Naive thymus-derived CD4-positive, alpha-beta T cell (primary cell): ENCODE data around the gene TRMT2A. TPM values are rescaled to one million over a fixed set of nuclear protein-coding genes. Genes with fewer than 3 reads are reported as not detected.
"Not testable (repeated sequence)": the region's sequence is repeated elsewhere in the genome, so short reads cannot be mapped to it uniquely, and the experiment has no call there.

ENCODE experiments used
- ATAC-seq: fragments of 150-1000 bp; cut with Tn5 transposase; 2 replicates; pipeline ENCODE4 v1.10.0; 2021; ENCODE audit warnings: mild to moderate bottlenecking, moderate library complexity
- CTCF ChIA-PET: fragments of 350-600 bp; sonication (Branson Sonifier 250); formaldehyde crosslinking; loops from one replicate; lab custom pipeline; 2021; ENCODE audit warnings: antibody characterized with exemption; lab: Charles Lee
- POLR2A ChIA-PET: fragments of 350-600 bp; sonication (Branson Sonifier 250); formaldehyde crosslinking; loops from one replicate; lab custom pipeline; 2021; ENCODE audit warnings: antibody characterized with exemption, inconsistent platforms; lab: Charles Lee
- DNase-seq, 9 donors: peaks; one replicate each; pipeline versions ENCODE4 v3.0.0 to v3.0.0-alpha.2; 2020 to 2022; ENCODE audit warnings: mixed read lengths in 1 of 9
- H3K27ac ChIP-seq: one replicate; pipeline ENCODE4 v1.7.0; 2013; ENCODE audit warnings: mild to moderate bottlenecking, low read depth, low read length, moderate library complexity
- H3K27me3 ChIP-seq, 2 donors: one replicate each; pipeline ENCODE4 v1.7.0; 2013; ENCODE audit warnings: low read length in 2 of 2, mild to moderate bottlenecking in 2 of 2, moderate library complexity in 2 of 2; ENCODE audit not compliant: control insufficient read depth in 2 of 2, insufficient read depth in 2 of 2
- H3K36me3 ChIP-seq, 3 experiments: 1 replicate in 2 of 3; 2 replicates in 1 of 3; pipeline ENCODE4 v1.7.0; 2013; ENCODE audit warnings: low read length in 3 of 3, mild to moderate bottlenecking in 3 of 3, moderate library complexity in 1 of 3; ENCODE audit not compliant: insufficient read depth in 3 of 3, control insufficient read depth in 2 of 3
- H3K4me1 ChIP-seq, 2 donors: one replicate each; pipeline ENCODE4 v1.7.0; 2013; ENCODE audit warnings: low read length in 2 of 2, mild to moderate bottlenecking in 2 of 2, moderate library complexity in 1 of 2; ENCODE audit not compliant: control insufficient read depth in 2 of 2, insufficient read depth in 2 of 2
- H3K4me3 ChIP-seq: 2 replicates; pipeline ENCODE4 v1.7.0; 2013; ENCODE audit warnings: mild to moderate bottlenecking, low read length
- H3K9me3 ChIP-seq, 3 experiments: 1 replicate in 2 of 3; 2 replicates in 1 of 3; pipeline ENCODE4 v1.7.0; 2013; ENCODE audit warnings: low read length in 3 of 3; ENCODE audit not compliant: control insufficient read depth in 2 of 3
- H3K27ac Mint-ChIP-seq, 9 donors: one replicate each; pipeline ENCODE4 v1.8.0; 2020 to 2022; ENCODE audit warnings: mixed read lengths in 9 of 9, mild to moderate bottlenecking in 8 of 9, moderate library complexity in 5 of 9, inconsistent platforms in 2 of 9
- H3K27me3 Mint-ChIP-seq, 5 donors: one replicate each; pipeline ENCODE4 v1.8.0; 2021 to 2022; ENCODE audit warnings: mixed read lengths in 5 of 5, mild to moderate bottlenecking in 1 of 5
- H3K36me3 Mint-ChIP-seq, 5 donors: one replicate each; pipeline ENCODE4 v1.8.0; 2020 to 2022; ENCODE audit warnings: mixed read lengths in 5 of 5, mild to moderate bottlenecking in 3 of 5, inconsistent platforms in 1 of 5
- H3K4me1 Mint-ChIP-seq, 7 donors: one replicate each; pipeline ENCODE4 v1.8.0; 2020 to 2022; ENCODE audit warnings: mixed read lengths in 7 of 7, mild to moderate bottlenecking in 3 of 7, inconsistent platforms in 1 of 7
- H3K4me3 Mint-ChIP-seq, 10 donors: one replicate each; pipeline ENCODE4 v1.8.0; 2020 to 2022; ENCODE audit warnings: mild to moderate bottlenecking in 10 of 10, mixed read lengths in 10 of 10, moderate library complexity in 6 of 10, inconsistent platforms in 2 of 10
- H3K9me3 Mint-ChIP-seq, 11 donors: one replicate each; pipeline ENCODE4 v1.8.0; 2020 to 2022; ENCODE audit warnings: mixed read lengths in 11 of 11, mild to moderate bottlenecking in 4 of 11, inconsistent platforms in 1 of 11, moderate library complexity in 1 of 11
- intact Hi-C, 2 donors: fragments of 100-400 bp; cut with micrococcal nuclease; formaldehyde crosslinking; loops; one replicate each; pipeline ENCODE4 v1.15.1; 2023
- polyA plus RNA-seq, 2 donors: library from polyadenylated mRNA; unstranded; fragments of 300-500 nt; fragmentation: Illumina TruSeq; gene quantifications; one replicate each; pipeline ENCODE4 v1.2.3, GENCODE V29; 2021
- total RNA-seq, 6 experiments: library from RNA in 5 of 6; stranded (reverse) in 5 of 6; gene quantifications; 1 replicate in 5 of 6; 2 replicates in 1 of 6; pipeline ENCODE4 v1.2.3 and lab custom pipeline; 2021 to 2026

TRMT2A gene
- total and polyA plus RNA-seq, 7 experiments from 2014 or later, result 30.0 to 134 (median 94.7) TPM

DNA sequence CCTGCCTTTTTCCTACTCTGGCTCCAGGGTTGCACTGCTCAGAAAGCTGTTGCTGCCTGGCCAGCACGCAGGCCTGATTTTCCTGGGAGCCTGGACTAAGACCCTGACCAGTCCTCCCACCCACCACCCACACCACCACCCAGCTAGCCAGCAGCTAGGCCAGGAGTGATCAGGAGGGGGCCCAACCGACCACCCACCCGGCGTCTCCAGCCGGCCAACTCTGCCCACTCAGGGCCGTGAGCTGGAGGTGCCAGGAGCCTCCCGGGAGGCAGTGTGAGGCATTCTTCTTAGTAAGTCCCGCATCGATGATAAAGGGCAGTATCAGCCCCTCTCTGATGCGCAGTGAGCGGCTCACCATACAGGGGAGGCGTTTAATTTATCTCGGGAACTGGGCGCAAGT lies 42.5 kb upstream of the TRMT2A start:
- H3K4me1 Mint-ChIP-seq, H3K27me3 Mint-ChIP-seq, H3K9me3 ChIP-seq, H3K27ac ChIP-seq, H3K27me3 ChIP-seq, DNase-seq, POLR2A ChIA-PET, H3K9me3 Mint-ChIP-seq, H3K27ac Mint-ChIP-seq, H3K4me3 Mint-ChIP-seq, H3K36me3 ChIP-seq, H3K4me3 ChIP-seq, H3K4me1 ChIP-seq, ATAC-seq, H3K36me3 Mint-ChIP-seq: not testable (repeated sequence)
- CTCF ChIA-PET, result interaction anchor here (0.7 kb wide), 1 partner anchor 124 kb away, joined by 3 read pairs; no protein-coding TSS in a partner anchor
- intact Hi-C loops, result loop anchor here in 1 of 2 donors (5.0 kb wide), 1 partner anchor 298 kb away; no protein-coding TSS in a partner anchor

DNA sequence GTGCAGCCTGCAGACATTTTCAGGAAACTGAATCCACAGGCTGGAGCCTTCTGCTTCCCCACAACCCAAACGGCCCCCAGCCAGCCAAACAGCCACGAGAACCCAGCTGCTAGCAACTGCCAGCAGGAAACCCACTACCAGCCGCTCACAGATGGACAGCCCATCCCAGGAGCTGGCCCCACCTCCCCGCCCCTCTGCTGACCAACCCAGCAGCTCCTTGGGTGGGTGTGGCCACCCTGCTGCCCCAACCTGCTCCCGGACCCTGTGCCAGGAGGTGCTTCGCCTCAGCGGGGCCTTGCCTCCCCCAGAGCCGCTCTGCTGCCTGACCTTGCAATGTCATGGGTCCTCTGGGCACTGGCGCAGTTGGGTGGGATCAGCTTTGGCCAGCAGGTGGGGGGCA lies 42.0 kb upstream of the TRMT2A start:
- Histone ChIP-seq H3K36me3 (no peaks in the 10 kb centered on the region), H3K4me3 (no peak overlapping the region), H3K4me1 (no peaks in the 10 kb centered on the region), H3K9me3 (peaks cover 0 to 6% (median 0%) of the 10 kb centered on the region in 3 experiments), H3K27me3 (no peaks in the 10 kb centered on the region), H3K27ac (no peak overlapping the region)
- no peaks in the 10 kb centered on the region for H3K36me3 Mint-ChIP-seq
- peaks cover 0 to 7% (median 0%) of the 10 kb centered on the region in 5 donors for H3K27me3 Mint-ChIP-seq
- no peak overlapping the region for H3K27ac Mint-ChIP-seq
- peaks cover 0 to 1% (median 0%) of the 10 kb centered on the region in 11 donors for H3K9me3 Mint-ChIP-seq
- H3K4me1 Mint-ChIP-seq, result peaks cover 0 to 4% (median 0%) of the 10 kb centered on the region in 7 donors
- ChIA-PET CTCF (interaction anchor here (0.7 kb wide), 1 partner anchor 125 kb away, joined by 3 read pairs; no protein-coding TSS in a partner anchor), POLR2A (no interaction called here)
- no peak for DNase-seq
- intact Hi-C loops, result loop anchor here in 1 of 2 donors (5.0 kb wide), 1 partner anchor 298 kb away; no protein-coding TSS in a partner anchor
- no peak for ATAC-seq
- no peak overlapping the region for H3K4me3 Mint-ChIP-seq

DNA sequence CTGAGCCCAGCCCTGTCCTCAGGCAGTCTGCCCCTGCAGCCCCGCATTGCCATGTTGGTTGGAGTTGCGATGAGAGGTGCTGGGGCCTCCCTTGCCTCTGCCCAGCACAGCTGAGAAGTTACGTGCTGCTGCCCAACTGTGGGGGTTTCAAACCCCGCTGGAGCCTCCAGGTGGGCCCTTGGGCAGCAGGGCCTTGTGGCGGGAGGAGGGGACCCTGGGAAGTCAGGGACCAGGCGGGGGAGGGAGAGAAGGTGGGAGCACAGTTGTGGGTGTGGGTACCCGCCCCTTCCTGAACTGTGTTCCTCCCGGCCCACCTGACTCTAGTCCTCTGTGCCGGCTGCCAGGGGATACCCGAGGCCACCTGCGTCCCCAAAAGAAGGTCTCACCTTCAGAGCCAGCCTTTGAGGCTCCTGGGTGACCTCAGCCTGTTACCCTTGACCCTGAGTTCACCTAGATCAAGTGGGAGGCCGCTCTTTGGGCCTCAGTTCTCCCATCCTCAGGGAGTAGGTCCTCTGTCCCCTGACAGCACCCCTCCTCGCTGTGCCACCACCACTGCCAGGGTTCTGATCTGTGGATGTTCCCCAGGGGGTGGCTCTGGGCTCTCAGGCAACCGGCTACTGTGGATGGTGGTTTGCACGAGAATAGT lies 41.5 kb upstream of the TRMT2A start:
- no peaks in the 10 kb centered on the region for H3K9me3 Mint-ChIP-seq
- CTCF ChIA-PET, result no interaction called here

DNA sequence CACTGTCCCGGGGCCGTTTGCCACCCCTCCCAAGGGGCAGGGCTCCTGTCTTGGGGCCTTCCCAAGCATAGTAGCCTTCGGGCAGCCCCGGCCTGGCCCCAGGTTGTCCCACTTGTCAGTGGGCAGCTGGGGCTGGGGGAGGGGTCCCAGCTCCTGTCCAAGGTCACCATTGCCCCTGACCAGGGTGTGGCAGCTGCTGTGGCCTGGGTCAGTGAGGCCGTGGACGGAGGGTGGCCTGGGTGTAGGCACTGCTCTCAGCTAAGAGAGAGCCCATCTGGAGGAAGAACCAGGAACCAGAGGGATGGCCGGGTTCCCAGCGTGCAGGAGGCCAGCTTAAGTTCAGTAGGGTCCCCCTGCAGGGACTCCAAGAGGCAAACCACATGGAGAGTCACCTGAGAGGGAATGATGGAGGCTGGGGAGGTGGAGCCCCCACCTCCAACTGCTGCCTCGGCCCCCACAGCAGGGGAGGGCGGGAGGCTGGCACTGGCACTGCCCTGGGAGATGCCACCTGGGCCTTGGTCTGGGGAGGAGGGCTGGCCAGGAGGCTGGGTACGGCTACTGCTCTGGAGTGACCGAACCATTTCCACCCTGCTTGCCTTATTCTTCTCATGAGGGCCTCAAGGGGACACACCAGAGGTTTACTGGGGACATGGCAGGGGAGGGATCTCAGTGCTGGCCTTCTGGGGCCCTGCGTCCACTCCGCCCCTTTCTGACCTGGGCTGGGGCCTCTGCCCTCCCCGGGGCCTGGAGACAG lies 40.6 kb upstream of the TRMT2A start:
- ATAC-seq, result no peak
- no peaks in the 10 kb centered on the region for H3K36me3 Mint-ChIP-seq
- intact Hi-C loops, result loop anchor here (1.0 to 5.0 kb wide), 6 partner anchors 81 to 300 kb away; partner anchors contain the start of gene RTN4R (in 2 of the 2)
- H3K27me3 ChIP-seq, result no peaks in the 10 kb centered on the region
- DNase-seq, result no peak
- ChIA-PET CTCF (interaction anchor here (0.9 to 1.8 kb wide), 10 partner anchors 29 to 585 kb away, joined by 3 to 7 read pairs (median 4); no protein-coding TSS in a partner anchor), POLR2A (interaction anchor here (0.6 to 1.0 kb wide), 2 partner anchors 47 to 141 kb away, joined by 3 to 4 read pairs; no protein-coding TSS in a partner anchor)
- no peak overlapping the region for H3K4me3 ChIP-seq
- H3K27ac Mint-ChIP-seq, result no peak overlapping the region
- no peak overlapping the region for H3K4me3 Mint-ChIP-seq
- no peaks in the 10 kb centered on the region for H3K4me1 ChIP-seq
- no peak overlapping the region for H3K27ac ChIP-seq
- H3K36me3 ChIP-seq, result no peaks in the 10 kb centered on the region
- H3K4me1 Mint-ChIP-seq, result peaks cover 0 to 4% (median 0%) of the 10 kb centered on the region in 7 donors
- peaks cover 0 to 6% (median 0%) of the 10 kb centered on the region in 3 experiments for H3K9me3 ChIP-seq
- H3K27me3 Mint-ChIP-seq, result peaks cover 0 to 7% (median 0%) of the 10 kb centered on the region in 5 donors
- H3K9me3 Mint-ChIP-seq, result no peaks in the 10 kb centered on the region

More for the DNA sequence above, 41.5 kb upstream of the TRMT2A start:
- intact Hi-C loops, result loop anchor here in 1 of 2 donors (5.0 kb wide), 1 partner anchor 299 kb away; no protein-coding TSS in a partner anchor
- DNase-seq (no peak), ATAC-seq (no peak)
- peaks cover 0 to 7% (median 0%) of the 10 kb centered on the region in 5 donors for H3K27me3 Mint-ChIP-seq
- Histone ChIP-seq H3K36me3 (no peaks in the 10 kb centered on the region), H3K9me3 (peaks cover 0 to 6% (median 0%) of the 10 kb centered on the region in 3 experiments), H3K4me1 (no peaks in the 10 kb centered on the region), H3K4me3 (no peak overlapping the region), H3K27ac (no peak overlapping the region), H3K27me3 (no peaks in the 10 kb centered on the region)
- H3K27ac Mint-ChIP-seq, result no peak overlapping the region
- H3K36me3 Mint-ChIP-seq, result no peaks in the 10 kb centered on the region
- POLR2A ChIA-PET, result no interaction called here
- H3K4me3 Mint-ChIP-seq, result no peak overlapping the region
- H3K4me1 Mint-ChIP-seq, result peaks cover 0 to 4% (median 0%) of the 10 kb centered on the region in 7 donors

DNA sequence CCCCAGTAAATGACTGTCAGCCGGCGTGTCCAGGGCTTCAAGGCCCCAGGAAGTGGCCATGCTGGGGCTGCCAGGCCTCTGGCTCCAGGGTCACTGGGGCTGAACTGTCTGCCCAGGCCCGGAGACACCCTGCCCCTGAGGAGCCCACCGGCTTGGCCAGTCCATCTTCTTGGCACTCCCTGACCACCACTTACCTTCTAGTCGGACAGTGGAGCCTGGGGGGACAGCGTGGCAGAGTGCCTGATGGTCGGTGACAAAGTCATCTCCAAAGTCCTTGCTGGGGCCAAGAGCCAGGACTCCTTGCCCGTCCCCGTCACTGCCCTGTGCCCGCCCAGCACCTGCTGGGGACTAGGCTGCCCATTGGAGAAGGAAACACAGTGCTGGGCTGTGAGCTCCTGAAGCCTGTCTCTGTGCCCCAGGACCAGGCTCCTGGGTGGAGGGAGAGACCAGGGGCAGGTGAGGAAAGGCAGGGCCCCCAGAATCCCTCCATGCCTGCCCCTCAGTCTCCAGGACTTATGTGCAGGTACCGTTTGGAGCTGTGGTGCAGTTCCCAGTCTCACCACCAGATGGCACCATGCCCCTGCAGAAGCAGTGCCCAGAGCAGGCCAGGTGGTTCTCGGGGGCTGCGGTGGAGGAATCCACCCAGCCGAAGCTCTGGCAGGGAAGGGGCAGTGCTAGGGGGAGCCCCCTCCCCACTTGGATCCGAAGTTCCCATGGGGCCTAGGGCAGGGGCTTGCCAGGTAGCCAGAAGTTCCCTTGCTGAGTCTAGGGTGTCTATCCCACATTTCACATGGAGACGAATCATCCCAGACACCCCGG lies 39.8 kb upstream of the TRMT2A start:
- ChIA-PET POLR2A (interaction anchor here (1.0 kb wide), 1 partner anchor 48 kb away, joined by 3 read pairs; no protein-coding TSS in a partner anchor), CTCF (interaction anchor here (0.9 to 1.8 kb wide), 11 partner anchors 28 to 586 kb away, joined by 3 to 7 read pairs (median 4); no protein-coding TSS in a partner anchor)
- Histone ChIP-seq H3K4me1 (no peaks in the 10 kb centered on the region), H3K27me3 (no peaks in the 10 kb centered on the region), H3K9me3 (peaks cover 0 to 3% (median 0%) of the 10 kb centered on the region in 3 experiments), H3K4me3 (no peak overlapping the region), H3K36me3 (no peaks in the 10 kb centered on the region), H3K27ac (no peak overlapping the region)
- Mint-ChIP-seq H3K27ac (no peak overlapping the region), H3K9me3 (no peaks in the 10 kb centered on the region), H3K27me3 (peaks cover 0 to 7% (median 0%) of the 10 kb centered on the region in 5 donors), H3K4me1 (peaks cover 0 to 4% (median 0%) of the 10 kb centered on the region in 7 donors), H3K36me3 (no peaks in the 10 kb centered on the region), H3K4me3 (no peak overlapping the region)
- ATAC-seq (peak; percentile 89), DNase-seq (peak; percentile 70 to 92 (median 80))
- intact Hi-C loops, result loop anchor here (1.0 to 5.0 kb wide), 6 partner anchors 81 to 300 kb away; partner anchors contain the start of gene RTN4R (in 2 of the 2)

DNA sequence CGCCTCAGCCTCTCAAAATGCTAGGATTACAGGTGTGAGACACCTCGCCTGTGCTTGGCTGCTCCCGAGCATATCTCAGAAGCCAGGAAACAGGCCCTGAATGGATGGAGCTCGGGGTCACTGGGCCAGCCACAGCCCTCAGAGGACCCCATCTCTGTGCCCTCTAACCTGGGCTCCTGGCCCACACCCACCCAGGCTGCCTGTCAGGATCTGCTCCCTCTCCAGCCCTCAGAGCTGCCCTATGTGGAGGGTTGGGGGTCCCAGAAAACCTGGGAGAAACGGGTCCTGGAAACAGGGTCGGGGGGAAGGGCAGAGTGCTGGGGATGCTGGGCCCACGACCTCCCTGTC lies 39.0 kb upstream of the TRMT2A start:
- H3K27ac Mint-ChIP-seq, result no peak overlapping the region
- ATAC-seq (no peak), DNase-seq (no peak)
- Histone ChIP-seq H3K4me3 (no peak overlapping the region), H3K9me3 (no peaks in the 10 kb centered on the region), H3K36me3 (no peaks in the 10 kb centered on the region), H3K27ac (no peak overlapping the region), H3K4me1 (no peaks in the 10 kb centered on the region), H3K27me3 (no peaks in the 10 kb centered on the region)
- H3K4me1 Mint-ChIP-seq, result peaks cover 0 to 4% (median 0%) of the 10 kb centered on the region in 7 donors
- H3K27me3 Mint-ChIP-seq, result peaks cover 0 to 7% (median 0%) of the 10 kb centered on the region in 5 donors
- no peaks in the 10 kb centered on the region for H3K36me3 Mint-ChIP-seq
- POLR2A ChIA-PET, result no interaction called here
- H3K4me3 Mint-ChIP-seq, result peak overlapping the region in 1 of 10 donors; percentile 19
- intact Hi-C loops, result loop anchor here in 1 of 2 donors (5.0 kb wide), 1 partner anchor 301 kb away; no protein-coding TSS in a partner anchor
- CTCF ChIA-PET, result interaction anchor here (0.7 to 1.7 kb wide), 3 partner anchors 106 to 426 kb away, joined by 3 to 7 read pairs (median 3); no protein-coding TSS in a partner anchor
- H3K9me3 Mint-ChIP-seq, result no peaks in the 10 kb centered on the region
